Activated naive CD8-positive, alpha-beta T cell treated with anti-CD3 and anti-CD28 coated beads for 36 hours (primary cell): ENCODE data around the gene PANK4. TPM values are rescaled to one million over a fixed set of nuclear protein-coding genes. Genes with fewer than 3 reads are reported as not detected.

Source experiments
- DNase-seq: peaks from one replicate; pipeline ENCODE4 v3.0.0; 2021
- H3K27ac Mint-ChIP-seq: one replicate; pipeline ENCODE4 v1.8.0; 2022; ENCODE audit warnings: mild to moderate bottlenecking, moderate library complexity, mixed read lengths
- H3K27me3 Mint-ChIP-seq: one replicate; pipeline ENCODE4 v1.8.0; 2022; ENCODE audit warnings: mild to moderate bottlenecking, mixed read lengths
- H3K36me3 Mint-ChIP-seq: one replicate; pipeline ENCODE4 v1.8.0; 2021; ENCODE audit warnings: mild to moderate bottlenecking, mixed read lengths
- H3K4me1 Mint-ChIP-seq: one replicate; pipeline ENCODE4 v1.8.0; 2021; ENCODE audit warnings: mixed read lengths
- H3K4me3 Mint-ChIP-seq: one replicate; pipeline ENCODE4 v1.8.0; 2022; ENCODE audit warnings: mild to moderate bottlenecking, moderate library complexity, mixed read lengths
- H3K9me3 Mint-ChIP-seq: one replicate; pipeline ENCODE4 v1.8.0; 2022; ENCODE audit warnings: mixed read lengths
- total RNA-seq, 2 experiments: library from RNA; stranded (reverse); gene quantifications; one replicate each; pipeline ENCODE4 v1.2.3, GENCODE V29; 2021

Gene PANK4
- total RNA-seq, 2 experiments from 2014 or later = 29.8 to 34.3 TPM

GRCh38 chr1:2472109-2472508, 54.3 kb downstream of the PANK4 start:
- Mint-ChIP-seq H3K4me1 (no peaks in the 10 kb centered on the region), H3K9me3 (no peaks in the 10 kb centered on the region), H3K4me3 (no peak overlapping the region), H3K36me3 (no peaks in the 10 kb centered on the region), H3K27me3 (peaks cover 3% of the 10 kb centered on the region), H3K27ac (no peak overlapping the region)
- no peak for DNase-seq

DNA sequence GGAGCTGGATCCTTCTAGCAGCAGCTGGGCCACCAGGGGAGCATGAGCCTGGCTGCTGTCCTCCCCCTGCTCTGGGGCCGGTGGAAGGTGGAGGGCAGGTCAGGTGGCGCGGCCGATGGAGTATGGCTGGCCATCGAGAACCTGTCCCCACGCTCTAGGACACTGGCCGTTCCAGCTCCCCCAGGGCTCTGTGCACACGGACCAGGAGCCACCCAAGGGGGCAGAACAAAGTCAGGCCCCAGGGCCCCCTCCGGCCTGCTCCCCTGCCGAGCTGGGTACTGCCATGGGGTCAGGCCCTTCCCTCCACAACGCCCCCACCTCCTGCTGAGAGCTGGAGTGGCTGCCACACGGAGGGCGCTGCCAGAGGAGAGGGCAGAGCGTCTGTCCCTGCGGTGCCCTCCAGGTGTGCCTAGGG, 54.8 kb downstream of the PANK4 start:
- no peaks in the 10 kb centered on the region for H3K9me3 Mint-ChIP-seq
- H3K27me3 Mint-ChIP-seq = peaks cover 6% of the 10 kb centered on the region
- no peak overlapping the region for H3K27ac Mint-ChIP-seq
- H3K4me1 Mint-ChIP-seq = no peaks in the 10 kb centered on the region
- no peak for DNase-seq
- no peak overlapping the region for H3K4me3 Mint-ChIP-seq
- H3K36me3 Mint-ChIP-seq = no peaks in the 10 kb centered on the region

DNA sequence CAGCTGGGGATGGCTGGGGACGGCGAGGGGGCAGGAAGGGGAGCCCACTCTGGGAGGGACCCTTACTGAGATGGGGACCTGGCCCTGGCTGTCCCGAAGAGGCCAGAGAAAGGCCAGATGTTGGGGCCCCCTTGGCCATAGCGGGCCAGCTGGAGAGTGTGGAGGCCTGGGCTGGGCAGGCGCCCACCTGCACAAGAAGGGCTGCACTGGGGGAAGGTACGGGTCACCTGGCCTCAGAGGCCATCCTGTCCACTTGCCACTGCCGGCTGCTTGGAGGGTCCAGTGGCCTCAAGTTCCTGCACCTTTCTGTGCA, 55.3 kb downstream of the PANK4 start:
- no peak for DNase-seq

GRCh38 chr1:2470290-2471158, 55.9 kb downstream of the PANK4 start:
- no peak overlapping the region for H3K27ac Mint-ChIP-seq

More for the DNA sequence above, 55.3 kb downstream of the PANK4 start:
- Mint-ChIP-seq H3K27me3 (peaks cover 8% of the 10 kb centered on the region), H3K4me1 (no peaks in the 10 kb centered on the region), H3K36me3 (no peaks in the 10 kb centered on the region), H3K9me3 (no peaks in the 10 kb centered on the region), H3K27ac (no peak overlapping the region), H3K4me3 (no peak overlapping the region)

GRCh38 chr1:2469103-2469940, 57.1 kb downstream of the PANK4 start:
- no peak overlapping the region for H3K4me3 Mint-ChIP-seq
- no peaks in the 10 kb centered on the region for H3K9me3 Mint-ChIP-seq
- H3K27ac Mint-ChIP-seq = no peak overlapping the region
- no peak for DNase-seq
- H3K27me3 Mint-ChIP-seq = peaks cover 12% of the 10 kb centered on the region
- H3K4me1 Mint-ChIP-seq = no peaks in the 10 kb centered on the region
- no peaks in the 10 kb centered on the region for H3K36me3 Mint-ChIP-seq

More at GRCh38 chr1:2470290-2471158, 55.9 kb downstream of the PANK4 start:
- DNase-seq = no peak
- no peaks in the 10 kb centered on the region for H3K4me1 Mint-ChIP-seq
- no peaks in the 10 kb centered on the region for H3K9me3 Mint-ChIP-seq
- peaks cover 8% of the 10 kb centered on the region for H3K27me3 Mint-ChIP-seq
- H3K4me3 Mint-ChIP-seq = no peak overlapping the region
- H3K36me3 Mint-ChIP-seq = no peaks in the 10 kb centered on the region

DNA sequence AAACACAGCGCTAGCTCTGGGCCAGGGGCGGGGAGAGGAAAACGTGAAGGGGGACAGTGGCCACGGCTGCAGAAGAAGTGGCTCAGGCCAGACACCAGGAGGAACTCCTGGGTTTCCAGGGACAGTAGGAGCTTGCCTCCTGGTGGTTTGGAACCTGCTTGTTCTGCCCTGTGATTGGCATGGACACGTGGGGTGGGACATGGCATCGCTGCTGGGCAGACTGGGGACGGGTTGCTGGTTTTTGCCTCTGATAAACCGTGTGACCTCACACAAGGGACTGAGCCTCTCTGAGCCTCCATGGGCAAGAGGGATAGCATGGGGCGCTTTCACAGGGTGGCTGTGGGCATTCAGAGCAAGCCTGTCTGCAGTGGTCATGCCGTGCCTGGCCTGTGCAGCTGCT, 57.9 kb downstream of the PANK4 start:
- Mint-ChIP-seq H3K27ac (no peak overlapping the region), H3K9me3 (no peaks in the 10 kb centered on the region), H3K36me3 (no peaks in the 10 kb centered on the region), H3K4me3 (no peak overlapping the region), H3K27me3 (peaks cover 14% of the 10 kb centered on the region), H3K4me1 (no peaks in the 10 kb centered on the region)
- no peak for DNase-seq

DNA sequence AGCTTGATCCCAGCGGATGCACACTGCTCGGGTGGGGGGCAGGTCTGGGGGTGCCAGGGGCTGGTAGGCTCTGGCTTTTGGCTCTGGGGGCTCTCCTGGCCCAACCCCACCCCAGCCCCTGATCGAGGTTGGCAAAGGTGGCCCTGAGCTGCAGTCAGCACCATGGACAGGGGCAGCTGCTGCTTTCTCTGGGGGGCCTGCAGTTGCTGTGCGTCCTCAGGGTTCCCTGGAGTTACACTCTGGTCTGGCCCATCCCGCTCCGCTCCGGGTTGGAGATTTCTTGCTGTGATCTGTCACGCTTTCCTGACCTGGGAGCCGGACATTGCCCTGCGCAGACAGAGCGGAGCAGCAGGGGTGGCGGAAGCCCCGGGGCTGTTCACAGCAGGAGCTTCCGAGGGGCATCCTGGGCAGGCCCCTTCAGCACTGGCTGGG, 58.3 kb downstream of the PANK4 start:
- no peaks in the 10 kb centered on the region for H3K4me1 Mint-ChIP-seq
- no peak overlapping the region for H3K4me3 Mint-ChIP-seq
- no peaks in the 10 kb centered on the region for H3K36me3 Mint-ChIP-seq
- peak; percentile 46 for DNase-seq
- H3K27ac Mint-ChIP-seq = no peak overlapping the region
- H3K9me3 Mint-ChIP-seq = no peaks in the 10 kb centered on the region
- peaks cover 16% of the 10 kb centered on the region for H3K27me3 Mint-ChIP-seq

GRCh38 chr1:2466958-2467554, 59.3 kb downstream of the PANK4 start:
- DNase-seq = peak; percentile 48
- Mint-ChIP-seq H3K36me3 (no peaks in the 10 kb centered on the region), H3K4me1 (no peaks in the 10 kb centered on the region), H3K27me3 (peaks cover 17% of the 10 kb centered on the region), H3K4me3 (no peak overlapping the region), H3K27ac (no peak overlapping the region), H3K9me3 (no peaks in the 10 kb centered on the region)

DNA sequence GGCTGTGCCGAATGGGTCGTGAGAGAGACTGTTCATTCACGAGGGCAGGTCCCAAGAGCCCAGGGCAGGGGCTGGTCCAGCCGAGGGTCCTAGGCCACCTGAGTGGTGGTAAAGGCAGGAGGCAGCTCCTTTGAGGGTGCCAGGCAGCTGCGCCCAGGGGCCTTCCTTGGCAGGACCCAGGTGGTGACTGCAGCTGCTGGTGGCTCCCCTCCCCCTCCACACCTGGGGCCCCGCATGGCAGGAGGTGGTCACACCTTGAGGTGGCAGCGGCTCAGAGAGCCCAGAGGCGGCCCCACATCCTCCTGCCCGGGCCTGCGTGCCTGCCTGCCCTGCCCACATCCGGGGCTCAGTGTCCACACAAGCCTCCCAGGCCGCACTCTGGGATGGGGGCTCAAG, 60.1 kb downstream of the PANK4 start:
- no peaks in the 10 kb centered on the region for H3K9me3 Mint-ChIP-seq
- no peak overlapping the region for H3K27ac Mint-ChIP-seq
- H3K4me1 Mint-ChIP-seq = no peaks in the 10 kb centered on the region
- no peak overlapping the region for H3K4me3 Mint-ChIP-seq
- no peak for DNase-seq
- no peaks in the 10 kb centered on the region for H3K36me3 Mint-ChIP-seq
- peaks cover 17% of the 10 kb centered on the region for H3K27me3 Mint-ChIP-seq

- Mint-ChIP-seq H3K36me3 (no peaks in the 10 kb centered on the region), H3K4me3 (no peak overlapping the region), H3K27ac (no peak overlapping the region), H3K27me3 (peaks cover 17% of the 10 kb centered on the region), H3K4me1 (no peaks in the 10 kb centered on the region), H3K9me3 (no peaks in the 10 kb centered on the region)
- no peak for DNase-seq
Observed at GRCh38 chr1:2465371-2466269, 60.8 kb downstream of the PANK4 start.

DNA sequence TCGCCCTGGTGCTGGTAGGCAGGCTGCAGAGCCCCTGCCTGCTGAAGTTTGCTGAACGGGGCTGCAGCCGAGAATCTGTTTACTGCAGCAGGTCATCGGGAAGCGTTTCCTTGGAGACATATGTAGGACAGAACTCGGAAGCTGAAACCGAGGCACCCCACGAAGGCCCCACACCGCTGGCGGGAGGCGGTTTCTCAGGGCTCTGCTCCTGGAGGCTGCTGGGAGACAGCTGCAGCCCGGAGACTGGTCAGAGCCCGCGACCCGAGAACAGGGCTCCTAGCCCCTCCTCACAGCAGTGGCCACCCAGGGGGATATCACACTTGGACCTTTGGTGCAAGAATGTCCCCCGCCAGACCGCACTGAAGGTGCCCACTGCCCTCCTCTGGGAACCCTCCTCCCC, 63.0 kb downstream of the PANK4 start:
- no peaks in the 10 kb centered on the region for H3K36me3 Mint-ChIP-seq
- peaks cover 17% of the 10 kb centered on the region for H3K27me3 Mint-ChIP-seq
- H3K4me3 Mint-ChIP-seq = no peak overlapping the region
- no peak overlapping the region for H3K27ac Mint-ChIP-seq
- no peaks in the 10 kb centered on the region for H3K9me3 Mint-ChIP-seq
- no peak for DNase-seq
- H3K4me1 Mint-ChIP-seq = no peaks in the 10 kb centered on the region

DNA sequence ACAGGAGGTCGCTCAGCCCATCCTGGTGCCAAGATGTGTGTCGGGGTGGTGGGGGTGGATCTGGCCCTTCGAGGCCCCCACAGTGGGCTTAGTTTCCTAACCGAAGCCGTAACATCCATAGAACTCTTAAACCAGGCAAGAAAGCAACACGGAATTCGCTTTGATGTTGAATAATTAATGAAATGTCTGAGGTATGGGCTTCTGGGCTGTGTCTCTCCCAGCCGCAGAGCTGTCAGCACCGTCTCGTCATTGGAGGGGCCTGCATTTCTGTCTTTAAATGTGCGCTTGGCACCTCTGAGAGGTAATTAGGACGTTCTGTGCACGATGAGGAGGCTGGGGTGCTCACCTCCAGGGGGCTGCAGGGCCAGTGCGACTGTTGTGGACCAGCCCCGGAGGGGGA, 63.6 kb downstream of the PANK4 start:
- Mint-ChIP-seq H3K4me3 (no peak overlapping the region), H3K4me1 (no peaks in the 10 kb centered on the region), H3K27me3 (peaks cover 14% of the 10 kb centered on the region), H3K27ac (no peak overlapping the region), H3K36me3 (no peaks in the 10 kb centered on the region), H3K9me3 (no peaks in the 10 kb centered on the region)
- no peak for DNase-seq

DNA sequence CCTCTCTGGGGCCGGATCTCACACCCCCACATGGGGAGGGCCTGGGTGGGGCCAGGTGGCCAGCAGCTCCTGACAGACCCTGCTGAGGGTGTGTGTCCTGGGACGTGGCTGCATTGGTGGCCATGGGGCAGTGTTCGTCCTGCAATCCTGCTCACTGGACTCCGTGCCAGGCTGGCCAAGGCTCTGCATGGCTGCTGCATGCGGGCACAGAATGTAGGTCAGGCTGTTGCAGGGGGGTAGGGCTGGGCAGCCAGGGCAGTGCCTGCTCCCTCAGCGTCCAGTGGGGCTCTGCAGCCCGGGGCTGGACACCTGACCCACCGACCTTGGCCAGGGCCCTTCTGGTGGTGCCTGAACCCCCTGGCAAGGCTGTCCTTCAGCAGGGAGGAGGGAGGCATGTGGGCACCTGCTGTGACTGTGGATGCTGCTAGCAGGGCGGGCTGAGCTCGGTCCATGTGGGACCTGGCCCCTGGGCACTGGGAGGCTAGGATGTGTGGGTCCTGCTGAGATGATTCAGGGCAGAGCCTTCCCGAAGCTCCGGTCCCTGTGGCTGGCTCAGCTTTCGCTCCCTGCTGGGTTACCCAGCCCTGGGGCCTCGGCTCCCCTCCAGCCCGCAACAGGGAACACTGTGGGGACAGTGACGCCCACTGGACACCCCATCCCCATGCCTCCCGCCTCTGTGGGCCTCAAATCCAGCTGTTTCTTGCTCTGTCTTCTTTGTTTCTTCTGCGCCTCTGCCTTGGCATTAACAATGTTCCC, 65.2 kb downstream of the PANK4 start:
- Mint-ChIP-seq H3K9me3 (no peaks in the 10 kb centered on the region), H3K4me3 (no peak overlapping the region)

DNA sequence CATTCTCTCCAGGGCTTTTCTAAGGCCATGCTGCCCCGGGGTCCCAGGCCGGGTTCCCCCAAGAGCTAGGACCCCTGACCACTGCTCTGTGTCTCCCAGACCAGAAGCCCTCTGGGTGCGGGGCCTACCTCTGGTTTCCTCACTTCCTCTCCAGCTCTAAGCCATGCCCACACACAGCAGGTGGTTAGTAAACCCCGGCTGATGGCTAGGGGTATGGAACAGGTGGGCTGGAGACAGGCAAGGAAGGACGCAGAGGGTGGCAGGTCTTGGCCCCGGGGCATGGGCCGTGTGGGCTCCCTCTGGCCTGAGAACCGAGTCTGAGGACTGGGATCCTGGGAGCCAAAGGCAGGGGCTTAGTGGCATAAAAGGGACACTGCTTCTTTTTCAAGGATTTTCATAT, 66.2 kb downstream of the PANK4 start:
- Mint-ChIP-seq H3K27ac (no peak overlapping the region), H3K36me3 (no peaks in the 10 kb centered on the region), H3K27me3 (peaks cover 9% of the 10 kb centered on the region), H3K9me3 (no peaks in the 10 kb centered on the region), H3K4me1 (no peaks in the 10 kb centered on the region), H3K4me3 (no peak overlapping the region)
- no peak for DNase-seq

More for the DNA sequence above, 65.2 kb downstream of the PANK4 start:
- DNase-seq = no peak
- Mint-ChIP-seq H3K36me3 (no peaks in the 10 kb centered on the region), H3K27me3 (peaks cover 9% of the 10 kb centered on the region), H3K4me1 (no peaks in the 10 kb centered on the region), H3K27ac (no peak overlapping the region)
